HCT116 (cell line): ENCODE data around the gene HIVEP2. TPM values are rescaled to one million over a fixed set of nuclear protein-coding genes. Genes with fewer than 3 reads are reported as not detected.

Experiments
- ATAC-seq: fragments of 200-7000 bp; cut with Tn5 transposase; 2 replicates; pipeline ENCODE4 v1.9.1; 2020; ENCODE audit warnings: mild to moderate bottlenecking, moderate library complexity
- BruUV-seq: library from RNA; stranded (reverse); fragments of 400-500 nt; replicated peaks from 2 replicates; lab custom pipeline; 2021; lab: Mats Ljungman, UMichigan
- CTCF ChIA-PET: fragments of 300-600 bp; sonication (Branson Sonifier 250); formaldehyde crosslinking; loops from one replicate; lab custom pipeline; 2021; ENCODE audit warnings: antibody characterized with exemption; lab: Charles Lee
- POLR2A ChIA-PET: fragments of 300-600, 350-600 bp; sonication (Branson Sonifier 250); formaldehyde crosslinking; loops from one replicate; lab custom pipeline; 2021; ENCODE audit warnings: antibody characterized with exemption; lab: Charles Lee
- RAD21 ChIA-PET, 2 experiments: fragments of 300-600 bp; sonication (Branson Sonifier 250); formaldehyde crosslinking; loops; one replicate each; lab custom pipeline; 2023; ENCODE audit warnings: low total read pairs in 2 of 2; ENCODE audit not compliant: uncharacterized antibody in 2 of 2, unreplicated experiment in 2 of 2, low non-redundant PET in 1 of 2; lab: Charles Lee
- DNase-seq: peaks from one replicate; pipeline ENCODE4 v3.0.0-alpha.2; 2010; ENCODE audit warnings: low read depth, low spot score
- H2AFZ ChIP-seq: fragments of 200-600 bp; shearing (Covaris generic), sonication (generic); 2 replicates; pipeline ENCODE4 v1.6.1; 2017; ENCODE audit warnings: low read depth, mixed run types, mixed read lengths, antibody characterized with exemption, low read length; ENCODE audit not compliant: poor library complexity, severe bottlenecking
- H3K27ac ChIP-seq: 2 replicates; pipeline ENCODE4 v1.5.1; 2012; ENCODE audit warnings: low read depth, low read length
- H3K27me3 ChIP-seq: fragments of 200-600 bp; sonication (generic); 2 replicates; pipeline ENCODE4 v1.6.1; 2016; ENCODE audit warnings: mixed run types, low read length, mixed read lengths; ENCODE audit not compliant: insufficient read depth
- H3K36me3 ChIP-seq, 2 experiments: fragments of 200-500 bp in 1 of 2; fragments of 200-600 bp in 1 of 2; sonication (Bioruptor generic) in 1 of 2; sonication (generic) in 1 of 2; 2 replicates each; pipeline versions ENCODE4 v1.5.1 to v1.6.1; 2014 to 2016; ENCODE audit warnings: low read length in 2 of 2, inconsistent platforms in 1 of 2, mixed read lengths in 1 of 2, mixed run types in 1 of 2; ENCODE audit not compliant: insufficient read depth in 2 of 2, control insufficient read depth in 1 of 2
- H3K4me1 ChIP-seq, 2 experiments: fragments of 200-600 bp in 1 of 2; sonication (generic) in 1 of 2; 2 replicates each; pipeline versions ENCODE4 v1.5.1 to v1.6.1; 2012 to 2017; ENCODE audit warnings: low read length in 2 of 2, inconsistent platforms in 1 of 2, mild to moderate bottlenecking in 1 of 2, mixed read lengths in 1 of 2, mixed run types in 1 of 2, moderate library complexity in 1 of 2; ENCODE audit not compliant: insufficient read depth in 2 of 2, control insufficient read depth in 1 of 2
- H3K4me2 ChIP-seq: fragments of 200-600 bp; sonication (generic); 2 replicates; pipeline ENCODE4 v1.6.1; 2017; ENCODE audit warnings: mixed run types, low read length, mixed read lengths
- H3K4me3 ChIP-seq, 2 experiments: fragments of 200-600 bp in 1 of 2; sonication (generic) in 1 of 2; replicated peaks in 1 of 2; 2 replicates each; pipeline ENCODE4 v1.5.1; 2011 to 2016; ENCODE audit warnings: low read length in 2 of 2, control low read depth in 1 of 2, low read depth in 1 of 2, mild to moderate bottlenecking in 1 of 2, mixed read lengths in 1 of 2, mixed run types in 1 of 2
- H3K79me2 ChIP-seq: fragments of 200-600 bp; sonication (generic); 2 replicates; pipeline ENCODE4 v1.6.1; 2017; ENCODE audit warnings: mild to moderate bottlenecking, mixed run types, low read length, moderate library complexity, mixed read lengths; ENCODE audit not compliant: insufficient read depth
- H3K9ac ChIP-seq: fragments of 200-600 bp; sonication (generic); 2 replicates; pipeline ENCODE4 v1.6.1; 2016; ENCODE audit warnings: low read length, mixed read lengths
- H3K9me2 ChIP-seq: fragments of 200-600 bp; sonication (generic), shearing (Covaris generic); 2 replicates; pipeline ENCODE4 v1.6.1; 2017; ENCODE audit warnings: mixed run types, mild to moderate bottlenecking, moderate library complexity; ENCODE audit not compliant: insufficient read depth
- H3K9me3 ChIP-seq, 2 experiments: fragments of 200-500 bp in 1 of 2; fragments of 200-600 bp in 1 of 2; sonication (Bioruptor generic) in 1 of 2; sonication (generic) in 1 of 2; 2 replicates each; pipeline ENCODE4 v1.6.1; 2014 to 2017; ENCODE audit warnings: low read length in 2 of 2, mixed read lengths in 2 of 2, inconsistent platforms in 1 of 2, low read depth in 1 of 2, mild to moderate bottlenecking in 1 of 2, mixed run types in 1 of 2, moderate library complexity in 1 of 2; ENCODE audit not compliant: control insufficient read depth in 1 of 2, insufficient read depth in 1 of 2
- H4K20me1 ChIP-seq: fragments of 200-600 bp; sonication (generic), shearing (Covaris generic); 2 replicates; pipeline ENCODE4 v1.6.1; 2017; ENCODE audit warnings: mixed run types, mild to moderate bottlenecking, moderate library complexity; ENCODE audit not compliant: insufficient read depth
- CBX3 ChIP-seq: IDR thresholded peaks from 2 replicates; pipeline ENCODE4 v1.6.1; 2012; ENCODE audit warnings: low read depth
- CEBPB ChIP-seq: IDR thresholded peaks from 2 replicates; pipeline ENCODE4 v1.6.1; 2012; ENCODE audit warnings: low read depth
- EZH2 ChIP-seq: fragments of 200-600 bp; sonication (generic); IDR thresholded peaks from 2 replicates; pipeline ENCODE4 v1.6.1; 2017; ENCODE audit warnings: antibody characterized with exemption, mixed run types
- EZH2phosphoT487 ChIP-seq: fragments of 200-600 bp; IDR thresholded peaks from 2 replicates; pipeline ENCODE4 v1.6.1; 2018; ENCODE audit warnings: antibody characterized with exemption, borderline replicate concordance
- SP1 ChIP-seq: IDR thresholded peaks from 2 replicates; pipeline ENCODE4 v1.6.1; 2012; ENCODE audit warnings: low read depth
- TCF7L2 ChIP-seq: IDR thresholded peaks from 2 replicates; pipeline ENCODE4 v1.7.0; 2011; ENCODE audit warnings: borderline replicate concordance, inconsistent platforms; ENCODE audit not compliant: insufficient read depth, insufficient read length; ENCODE audit errors: extremely low read depth
- YY1 ChIP-seq: IDR thresholded peaks from 2 replicates; pipeline ENCODE4 v1.6.1; 2011; ENCODE audit warnings: low read length, low read depth, moderate library complexity, mild to moderate bottlenecking; ENCODE audit not compliant: insufficient replicate concordance; ENCODE audit errors: extremely low read depth
- ZFX ChIP-seq: fragments of 450-650 bp; IDR thresholded peaks from 2 replicates; pipeline ENCODE4 v1.6.1; 2017
- ZNF274 ChIP-seq: fragments of 200-500 bp; sonication (Bioruptor generic); IDR thresholded peaks from 2 replicates; pipeline ENCODE4 v1.6.1; 2014; ENCODE audit warnings: mild to moderate bottlenecking, low read depth, low read length, inconsistent platforms
- intact Hi-C: fragments of 100-400 bp; cut with micrococcal nuclease; formaldehyde crosslinking; loops from 2 replicates; pipeline ENCODE4 v1.10.0; 2022
- total RNA-seq: library from RNA; stranded (reverse); gene quantifications from one replicate; pipeline ENCODE4 v1.2.1, GENCODE V29; 2021; ENCODE audit not compliant: unreplicated experiment
- TF ChIP-seq, protein P1 (sequence below): IDR thresholded peaks from 2 replicates; pipeline ENCODE4 v1.6.1; 2012
- TF ChIP-seq, protein P2 (sequence below): IDR thresholded peaks from 2 replicates; pipeline ENCODE4 v1.6.1; 2012
- TF ChIP-seq, protein P3 (sequence below), 3 experiments: fragments of 200-600 bp in 1 of 3; sonication (generic) in 1 of 3; IDR thresholded peaks in 2 of 3; conservative IDR thresholded peaks in 1 of 3; 2 replicates each; pipeline ENCODE4 v1.5.1; 2012 to 2017; ENCODE audit warnings: low read depth in 2 of 3, low read length in 2 of 3, antibody characterized with exemption in 1 of 3, borderline replicate concordance in 1 of 3, control low read depth in 1 of 3, mild to moderate bottlenecking in 1 of 3, mixed read lengths in 1 of 3, mixed run types in 1 of 3, moderate library complexity in 1 of 3; ENCODE audit not compliant: insufficient read depth in 1 of 3

Gene HIVEP2
- total RNA-seq, 1 experiment from 2014 or later, result 8.1 TPM

GRCh38 chr6:142945446-142946180 is 637 bp upstream of the HIVEP2 start:
- RAD21 ChIA-PET, result no interaction called here
- TF ChIP-seq, protein P1, sequence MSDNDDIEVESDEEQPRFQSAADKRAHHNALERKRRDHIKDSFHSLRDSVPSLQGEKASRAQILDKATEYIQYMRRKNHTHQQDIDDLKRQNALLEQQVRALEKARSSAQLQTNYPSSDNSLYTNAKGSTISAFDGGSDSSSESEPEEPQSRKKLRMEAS, result no peak
- TF ChIP-seq ZNF274 (no peak), SP1 (no peak), CEBPB (no peak)

DNA sequence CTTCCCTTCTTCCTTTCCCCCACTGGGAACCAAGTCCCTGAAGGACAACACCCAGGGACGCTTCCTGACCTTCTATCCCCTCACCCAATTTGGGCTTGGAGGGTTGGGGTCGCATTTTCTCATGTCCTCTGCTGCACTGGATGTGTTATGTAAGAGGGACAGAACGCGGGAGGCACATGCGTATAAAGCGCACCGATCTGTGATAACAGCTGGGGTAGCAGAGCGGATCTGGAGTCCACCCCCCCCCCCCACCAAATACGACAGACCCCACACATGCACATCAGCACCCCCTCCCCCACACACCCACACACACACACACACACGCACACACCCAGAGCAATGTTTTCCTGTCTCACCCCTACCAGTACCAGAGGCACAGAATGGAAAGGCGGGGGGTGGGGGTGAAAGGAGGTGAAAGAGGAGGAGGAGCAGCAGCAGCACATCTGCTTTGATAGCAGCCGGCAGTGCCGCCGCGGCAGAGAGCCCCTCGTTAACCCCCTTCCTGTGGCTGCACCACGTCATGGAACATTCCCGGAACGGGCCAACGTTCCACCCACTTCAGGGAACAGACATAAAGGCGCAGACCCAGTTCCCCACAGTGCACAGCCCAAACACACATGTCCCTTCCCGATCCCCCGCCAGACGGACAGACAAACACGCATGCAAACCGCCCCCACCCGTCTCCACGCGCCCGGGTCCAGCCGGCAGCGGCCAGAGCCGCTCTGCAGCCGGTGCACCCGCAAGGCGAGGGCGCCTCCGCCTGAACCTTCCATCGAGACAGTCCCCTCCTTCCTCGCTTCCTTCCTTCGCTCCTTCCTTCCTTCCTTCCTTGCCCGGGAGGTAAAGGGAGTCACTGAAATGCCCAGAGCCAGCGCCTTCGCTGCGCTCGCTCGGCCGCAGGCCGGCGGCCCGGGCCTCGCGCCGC is 590 bp downstream of the HIVEP2 start:
- DNase-seq (peak; percentile 52), ATAC-seq (peak; percentile 10)
- H2AFZ ChIP-seq, result no peak overlapping the region
- H3K27ac ChIP-seq, result peak overlapping the region; percentile 78
- intact Hi-C loops, result loop anchor here (10.0 kb wide), 1 partner anchor 480 kb away; no protein-coding TSS in a partner anchor
- RAD21 ChIA-PET, result no interaction called here
- peaks cover 20 to 32% of the 10 kb centered on the region in 2 experiments; a peak in 3 of 4 replicates for H3K4me1 ChIP-seq
- no TSS peak for BruUV-seq
- H3K4me2 ChIP-seq, result peak overlapping the region; percentile 97
- CTCF ChIA-PET, result interaction anchor here (1.2 kb wide), 1 partner anchor 58 kb away, joined by 5 read pairs; no protein-coding TSS in a partner anchor
- POLR2A ChIA-PET, result interaction anchor here (1.1 kb wide), 1 partner anchor 8 kb away, joined by 3 read pairs; no protein-coding TSS in a partner anchor
- no peaks in the 10 kb centered on the region for H4K20me1 ChIP-seq
- H3K9me2 ChIP-seq, result no peaks in the 10 kb centered on the region
- peaks cover 13% of the 10 kb centered on the region; the same call in 1 of the 2 replicates for H3K79me2 ChIP-seq
- peak overlapping the region; percentile 77 for H3K9ac ChIP-seq
- no peaks in the 10 kb centered on the region for H3K36me3 ChIP-seq
- no peaks in the 10 kb centered on the region for H3K27me3 ChIP-seq
- no peaks in the 10 kb centered on the region for H3K9me3 ChIP-seq
- peak overlapping the region; percentile 74 to 80 for H3K4me3 ChIP-seq
- TF ChIP-seq YY1 (no peak), EZH2 (no peak), ZFX (peak; percentile 54; the same call in 1 of the 2 replicates), CBX3 (no peak; the same call in 1 of the 2 replicates), TCF7L2 (peak; percentile 93), EZH2phosphoT487 (no peak)
- TF ChIP-seq, protein P2, sequence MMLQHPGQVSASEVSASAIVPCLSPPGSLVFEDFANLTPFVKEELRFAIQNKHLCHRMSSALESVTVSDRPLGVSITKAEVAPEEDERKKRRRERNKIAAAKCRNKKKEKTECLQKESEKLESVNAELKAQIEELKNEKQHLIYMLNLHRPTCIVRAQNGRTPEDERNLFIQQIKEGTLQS, result no peak
- TF ChIP-seq, protein P3, sequence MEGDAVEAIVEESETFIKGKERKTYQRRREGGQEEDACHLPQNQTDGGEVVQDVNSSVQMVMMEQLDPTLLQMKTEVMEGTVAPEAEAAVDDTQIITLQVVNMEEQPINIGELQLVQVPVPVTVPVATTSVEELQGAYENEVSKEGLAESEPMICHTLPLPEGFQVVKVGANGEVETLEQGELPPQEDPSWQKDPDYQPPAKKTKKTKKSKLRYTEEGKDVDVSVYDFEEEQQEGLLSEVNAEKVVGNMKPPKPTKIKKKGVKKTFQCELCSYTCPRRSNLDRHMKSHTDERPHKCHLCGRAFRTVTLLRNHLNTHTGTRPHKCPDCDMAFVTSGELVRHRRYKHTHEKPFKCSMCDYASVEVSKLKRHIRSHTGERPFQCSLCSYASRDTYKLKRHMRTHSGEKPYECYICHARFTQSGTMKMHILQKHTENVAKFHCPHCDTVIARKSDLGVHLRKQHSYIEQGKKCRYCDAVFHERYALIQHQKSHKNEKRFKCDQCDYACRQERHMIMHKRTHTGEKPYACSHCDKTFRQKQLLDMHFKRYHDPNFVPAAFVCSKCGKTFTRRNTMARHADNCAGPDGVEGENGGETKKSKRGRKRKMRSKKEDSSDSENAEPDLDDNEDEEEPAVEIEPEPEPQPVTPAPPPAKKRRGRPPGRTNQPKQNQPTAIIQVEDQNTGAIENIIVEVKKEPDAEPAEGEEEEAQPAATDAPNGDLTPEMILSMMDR (IDR thresholded peaks at IDR 0.05 in 2 of 3, conservative IDR thresholded peaks at IDR 0.05 in 1 of 3; ENCODE audit: borderline replicate concordance in 1 of 3, insufficient read depth in 1 of 3, low read depth in 2 of 3, low read length in 2 of 3), result no peak

More at GRCh38 chr6:142945446-142946180, 637 bp upstream of the HIVEP2 start:
- Histone ChIP-seq H3K9me3 (no peaks in the 10 kb centered on the region), H3K9me2 (no peaks in the 10 kb centered on the region), H3K79me2 (peaks cover 10% of the 10 kb centered on the region; the same call in 1 of the 2 replicates), H3K27ac (peak overlapping the region; percentile 69), H3K27me3 (no peaks in the 10 kb centered on the region), H3K9ac (peak overlapping the region; percentile 77), H4K20me1 (no peaks in the 10 kb centered on the region), H3K4me1 (peaks cover 20 to 32% of the 10 kb centered on the region in 2 experiments; a peak in 3 of 4 replicates), H2AFZ (no peak overlapping the region), H3K4me3 (peak overlapping the region; percentile 74 to 80), H3K36me3 (no peaks in the 10 kb centered on the region), H3K4me2 (peak overlapping the region; percentile 97)
- ChIA-PET CTCF (no interaction called here), POLR2A (no interaction called here)
- DNase-seq (no peak), ATAC-seq (peak; percentile 33)
- BruUV-seq, result no TSS peak
- intact Hi-C loops, result loop anchor here (1.0 to 10.0 kb wide), 5 partner anchors 60 to 479 kb away; partner anchors contain the start of gene AIG1
